HG02938 (cell line): ENCODE results near the gene SCN3B.

Source experiments
- ATAC-seq: cut with Tn5 transposase; IDR thresholded peaks from one replicate; pipeline ENCODE4 v1.9.1; 2021; ENCODE audit warnings: mild to moderate bottlenecking, moderate library complexity; ENCODE audit not compliant: unreplicated experiment

The SCN3B gene

GRCh38 chr11:123601136-123601535, 53.3 kb downstream of the SCN3B start:
- no peak for ATAC-seq

DNA sequence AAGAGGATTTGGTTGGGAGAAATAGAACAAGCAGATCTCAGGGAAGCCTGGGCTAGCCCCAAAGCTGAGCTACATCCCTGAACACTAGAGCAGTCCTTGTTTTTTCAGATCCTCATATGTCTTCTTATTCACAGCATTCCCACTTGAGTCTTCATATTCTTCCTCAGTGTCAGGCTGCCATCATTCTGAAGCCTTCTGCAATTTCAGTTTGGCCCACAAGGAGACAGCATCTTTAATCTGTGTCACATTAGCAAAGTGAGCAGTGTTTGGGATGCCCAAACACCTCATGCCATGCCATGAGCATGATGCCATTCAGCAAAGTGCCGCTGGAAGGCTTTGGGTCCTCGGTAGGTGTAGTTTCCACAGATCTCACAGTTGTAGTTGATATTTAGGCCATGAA, 56.6 kb downstream of the SCN3B start:
- ATAC-seq, result no peak

DNA sequence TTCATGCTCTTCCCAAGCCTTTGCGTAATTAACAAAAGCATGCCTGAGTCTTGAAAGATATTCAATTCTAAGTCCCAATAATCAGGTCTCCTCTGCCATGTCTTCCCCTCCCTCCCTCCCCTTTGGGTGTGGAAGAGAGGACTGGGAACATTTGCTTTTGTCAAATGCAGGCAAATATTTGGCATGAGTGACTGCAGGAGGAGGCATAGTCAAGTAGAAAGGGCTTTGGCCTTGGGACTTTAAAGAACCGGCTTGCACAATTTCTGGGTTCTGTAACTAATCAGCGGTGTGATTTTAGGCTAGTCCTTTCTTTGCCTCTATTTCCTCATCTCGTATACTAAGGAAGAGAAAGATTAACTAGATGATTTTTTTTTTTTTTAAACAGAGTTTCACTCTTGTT, 59.5 kb downstream of the SCN3B start:
- ATAC-seq, result no peak

DNA sequence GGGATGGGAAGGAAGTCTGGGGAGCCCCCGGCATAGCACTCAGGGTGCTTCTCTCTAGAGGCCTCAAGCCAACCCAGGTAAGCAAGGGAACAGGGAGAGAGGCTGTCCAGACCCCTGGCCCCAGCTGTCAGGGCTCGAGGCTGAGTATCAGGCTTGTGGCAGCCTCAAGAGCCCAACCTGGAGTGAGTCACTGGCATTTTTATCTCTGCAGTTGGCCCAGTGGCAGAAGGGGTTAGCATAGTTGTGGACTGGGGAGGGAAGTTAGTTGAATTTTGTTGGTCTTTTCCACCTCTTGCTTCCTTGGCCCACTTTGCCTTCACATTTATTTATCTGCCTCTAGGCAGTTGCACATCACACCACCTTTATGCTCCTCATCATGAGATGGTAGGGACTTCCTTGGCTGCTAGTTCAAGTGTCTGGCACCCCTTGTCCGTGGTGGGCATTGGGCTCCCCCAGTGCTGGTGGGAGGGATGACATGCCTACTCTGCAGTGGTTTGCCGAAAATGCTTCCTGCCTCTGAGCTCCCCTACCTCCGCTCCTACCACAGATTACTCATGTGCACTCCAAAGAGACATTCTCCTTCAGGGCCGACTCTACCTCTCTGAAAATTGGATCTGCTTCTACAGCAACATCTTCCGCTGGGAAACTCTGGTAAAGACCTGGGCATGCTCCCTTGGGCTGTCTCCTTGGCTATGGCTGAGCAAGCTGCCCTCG, 60.1 kb downstream of the SCN3B start:
- no peak for ATAC-seq

DNA sequence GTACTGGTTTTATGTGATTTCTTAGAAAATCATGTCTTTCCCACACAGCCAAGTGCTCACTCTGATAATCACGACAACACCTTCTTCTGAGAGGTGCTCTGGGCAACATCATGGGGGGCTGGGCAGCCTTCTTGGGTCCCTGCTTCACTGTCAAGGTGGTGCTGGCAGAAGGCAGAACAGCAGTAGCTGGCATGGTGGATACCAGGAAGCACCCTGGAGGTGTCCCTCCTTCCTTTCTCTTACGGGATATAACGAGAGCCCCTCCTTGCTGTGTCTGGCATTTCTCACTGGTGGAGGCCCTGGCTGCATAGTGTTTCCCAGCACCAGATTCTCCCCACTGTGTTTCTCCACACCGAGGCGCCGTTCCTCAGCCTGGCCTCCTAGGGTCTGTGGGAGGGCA, 60.9 kb downstream of the SCN3B start:
- no peak for ATAC-seq

- ATAC-seq, result no peak
These were observed 64.0 kb downstream of the SCN3B start for GRCh38 chr11:123590296-123590912.

- no peak for ATAC-seq
These were observed 65.6 kb downstream of the SCN3B start for GRCh38 chr11:123588864-123589262.

DNA sequence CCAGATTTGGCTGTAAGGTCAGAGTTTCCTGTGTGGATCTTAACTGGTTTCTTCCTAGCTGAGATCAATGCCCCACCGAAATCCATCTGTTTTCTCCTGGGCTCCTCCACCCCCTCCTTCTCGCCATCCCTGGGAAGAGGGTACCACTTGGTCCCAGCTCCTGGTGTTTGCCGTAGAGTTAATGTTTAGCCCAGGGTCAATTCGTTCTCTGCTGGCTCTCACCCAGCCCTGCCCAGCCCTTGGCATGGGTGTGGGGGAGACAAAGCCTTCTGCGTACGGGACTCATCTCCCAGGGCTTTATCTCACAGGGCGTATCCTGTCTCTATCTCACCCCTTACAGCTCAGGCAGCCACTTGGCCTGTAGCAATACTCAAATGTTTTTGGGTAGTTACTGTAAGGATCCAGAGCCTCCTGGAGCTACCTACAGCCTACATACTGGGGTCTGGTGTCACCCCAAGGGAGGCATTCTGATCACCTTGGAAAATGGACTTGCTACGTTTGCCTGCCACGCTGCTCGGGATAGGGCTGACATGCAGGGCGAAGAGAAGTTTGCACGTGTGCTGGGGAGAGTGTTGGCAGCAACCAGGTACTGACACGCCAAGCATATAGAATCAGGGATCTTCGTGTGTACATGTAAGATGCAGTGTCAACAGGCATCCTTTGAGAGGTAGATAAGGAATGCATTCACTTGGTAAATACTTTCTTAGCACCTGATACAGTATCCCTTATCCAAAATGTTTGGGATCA, 66.1 kb downstream of the SCN3B start:
- no peak for ATAC-seq

DNA sequence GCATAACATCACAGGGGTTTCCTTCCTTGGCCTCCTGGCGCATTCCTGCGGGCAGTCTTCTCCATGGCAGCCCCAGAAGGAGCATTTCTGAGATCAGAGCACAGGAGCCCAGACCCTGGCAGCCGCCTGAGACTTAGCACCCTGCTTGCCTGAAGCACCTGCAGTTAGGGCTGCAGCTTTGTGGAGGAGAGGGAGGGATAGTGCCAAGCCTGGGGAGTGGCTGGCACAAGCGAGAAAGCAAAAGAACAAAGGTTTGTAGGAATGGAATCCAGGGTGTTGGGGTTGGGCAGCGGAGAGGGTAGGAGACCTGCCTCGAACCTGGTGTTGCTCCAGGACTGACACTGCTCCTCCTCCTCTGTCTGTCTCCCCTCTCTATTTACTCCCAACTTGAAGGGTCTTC, 66.9 kb downstream of the SCN3B start:
- no peak for ATAC-seq

GRCh38 chr11:123587044-123587443, 67.4 kb downstream of the SCN3B start:
- ATAC-seq, result no peak

- ATAC-seq, result no peak
These were observed 67.9 kb downstream of the SCN3B start for GRCh38 chr11:123586568-123586967.

GRCh38 chr11:123585706-123586105, 68.7 kb downstream of the SCN3B start:
- no peak for ATAC-seq

DNA sequence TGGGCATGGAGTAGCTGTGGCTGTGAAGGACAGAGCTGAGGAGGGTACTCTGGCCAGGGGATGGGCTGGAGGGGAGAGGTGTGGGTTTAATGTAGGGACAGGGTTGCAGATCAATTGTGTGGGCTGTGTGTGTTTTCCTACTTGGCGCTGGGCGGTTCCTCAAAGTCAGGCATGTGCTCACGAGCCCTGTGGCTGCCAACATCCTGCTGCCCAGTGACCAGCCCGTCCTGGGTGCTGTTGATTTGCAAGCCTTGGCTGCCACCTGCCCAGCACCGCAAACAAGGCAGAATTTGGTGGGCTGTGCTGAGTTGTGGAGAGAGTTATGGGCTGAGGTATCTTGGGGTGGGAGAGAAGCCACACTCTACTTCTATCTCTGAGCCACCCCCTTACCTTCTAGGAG, 69.2 kb downstream of the SCN3B start:
- ATAC-seq, result no peak

GRCh38 chr11:123584737-123585136, 69.7 kb downstream of the SCN3B start:
- no peak for ATAC-seq

- ATAC-seq, result no peak
These were observed 70.2 kb downstream of the SCN3B start for GRCh38 chr11:123584186-123584585.

GRCh38 chr11:123582992-123583504, 71.4 kb downstream of the SCN3B start:
- no peak for ATAC-seq

DNA sequence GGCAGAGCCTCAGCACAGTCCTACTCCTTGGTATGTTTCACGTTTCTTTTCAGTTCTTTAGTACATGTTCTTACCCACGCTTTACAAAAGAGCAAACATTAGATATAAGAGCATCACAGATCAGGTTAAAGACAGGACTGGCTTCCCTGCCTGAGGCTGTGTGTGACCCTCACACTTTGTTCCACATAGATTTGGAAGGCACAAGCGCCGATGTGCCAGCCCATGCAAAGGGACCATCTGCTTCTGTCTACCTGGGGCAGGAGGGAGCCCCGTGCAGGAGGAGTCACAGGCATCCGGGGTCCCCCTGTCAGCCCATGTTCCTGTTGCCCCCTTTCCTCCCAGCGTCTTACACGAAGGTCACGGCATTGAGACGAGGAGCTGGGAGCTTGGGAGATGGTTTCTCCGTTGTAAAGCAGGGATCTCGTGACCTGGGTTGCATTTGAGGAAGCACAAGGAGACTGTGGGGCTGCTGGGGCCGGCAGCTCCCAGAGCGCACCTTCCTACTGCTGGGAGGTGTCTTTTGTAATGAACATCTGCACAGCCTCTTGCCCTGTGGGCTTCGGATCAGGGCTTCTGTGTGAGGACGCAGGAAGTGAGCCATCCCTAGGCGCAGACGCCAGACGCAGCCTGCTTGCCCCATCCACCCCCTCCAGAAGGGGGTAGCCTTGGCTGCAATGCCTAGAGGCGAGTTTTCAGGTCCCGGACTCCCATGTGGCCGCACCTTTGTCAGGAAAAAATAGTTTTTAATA, 72.6 kb downstream of the SCN3B start:
- no peak for ATAC-seq

DNA sequence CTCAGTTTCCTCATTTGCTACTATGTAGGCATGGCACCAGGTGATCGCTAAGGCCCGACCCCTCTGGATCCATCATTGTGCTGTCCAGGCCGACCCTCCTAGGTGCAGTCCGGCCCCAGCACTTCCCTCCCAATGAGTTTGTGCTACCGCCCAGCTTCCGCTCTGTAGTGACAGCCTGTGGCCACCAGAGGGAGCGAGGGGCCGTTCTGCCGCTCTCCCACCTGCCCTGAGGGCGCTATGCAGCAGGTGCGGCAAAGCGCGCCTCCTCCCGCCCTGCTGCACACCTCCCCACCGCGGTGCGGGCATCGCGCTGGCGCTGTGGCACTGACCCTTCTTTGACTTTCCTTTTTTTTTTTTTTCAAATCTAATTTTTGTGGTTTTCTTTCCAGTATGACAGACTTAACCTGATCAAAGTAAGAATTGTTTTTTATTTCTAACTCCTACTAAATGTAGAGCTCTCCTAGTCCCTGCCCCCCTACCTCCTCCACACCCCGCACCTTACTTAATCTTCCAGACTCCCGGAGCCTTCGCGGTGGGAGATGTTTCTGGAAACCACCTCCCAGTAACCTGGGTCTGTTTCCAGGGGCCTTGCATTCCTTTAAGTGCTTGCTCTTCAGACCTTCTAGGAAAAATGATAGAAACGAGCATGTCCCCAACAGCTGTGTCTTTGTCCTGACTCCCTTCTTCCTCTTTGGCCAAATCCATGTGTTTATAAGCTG, 73.7 kb downstream of the SCN3B start:
- peak; percentile 73 for ATAC-seq

- no peak for ATAC-seq
These were observed 74.3 kb downstream of the SCN3B start for GRCh38 chr11:123580137-123580536.

GRCh38 chr11:123579482-123579812, 75.0 kb downstream of the SCN3B start:
- no peak for ATAC-seq
